Stromal cell of bone marrow (primary cell): ENCODE data around the gene LRG1.

Source experiments
- DNase-seq: peaks from one replicate; pipeline ENCODE4 v3.0.0-alpha.2; 2012; ENCODE audit warnings: low read depth

The LRG1 gene

GRCh38 chr19:4508698-4509097 is 31.1 kb downstream of the LRG1 start:
- no peak for DNase-seq

DNA sequence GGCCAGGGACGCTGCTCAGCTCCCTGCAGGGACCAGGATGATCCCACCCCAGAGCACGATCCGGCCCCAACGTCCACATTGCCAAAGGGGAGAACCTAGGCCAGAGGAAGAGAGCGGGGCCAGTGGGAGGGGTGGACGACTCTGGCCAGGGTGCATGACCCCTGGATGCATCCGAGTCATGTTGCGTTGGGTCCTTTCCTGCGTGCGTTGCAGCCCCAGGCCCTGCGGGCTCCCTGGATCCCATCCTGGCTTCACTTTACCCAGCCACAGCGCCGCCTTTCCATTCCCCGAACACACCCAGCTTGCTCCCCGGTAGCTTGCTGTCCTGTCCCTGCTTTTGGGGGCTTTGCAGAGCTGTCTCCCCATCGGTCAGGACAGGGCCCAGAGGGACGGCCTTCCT is 32.0 kb downstream of the LRG1 start:
- DNase-seq, result no peak

DNA sequence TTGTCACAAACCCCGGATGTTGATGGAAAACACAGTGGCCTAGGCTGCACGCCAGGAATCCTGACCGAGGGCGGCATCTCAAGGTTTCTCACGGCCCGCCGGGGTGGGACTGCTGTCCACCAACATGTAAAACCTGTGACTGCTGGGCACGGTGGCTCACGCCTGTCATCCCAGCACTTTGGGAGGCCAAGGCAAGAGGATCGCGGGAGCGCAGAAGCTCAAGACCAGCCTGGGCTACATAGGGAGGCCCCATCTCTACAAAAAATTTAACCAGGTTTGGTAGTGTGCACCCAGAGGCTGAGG is 32.7 kb downstream of the LRG1 start:
- DNase-seq, result no peak

DNA sequence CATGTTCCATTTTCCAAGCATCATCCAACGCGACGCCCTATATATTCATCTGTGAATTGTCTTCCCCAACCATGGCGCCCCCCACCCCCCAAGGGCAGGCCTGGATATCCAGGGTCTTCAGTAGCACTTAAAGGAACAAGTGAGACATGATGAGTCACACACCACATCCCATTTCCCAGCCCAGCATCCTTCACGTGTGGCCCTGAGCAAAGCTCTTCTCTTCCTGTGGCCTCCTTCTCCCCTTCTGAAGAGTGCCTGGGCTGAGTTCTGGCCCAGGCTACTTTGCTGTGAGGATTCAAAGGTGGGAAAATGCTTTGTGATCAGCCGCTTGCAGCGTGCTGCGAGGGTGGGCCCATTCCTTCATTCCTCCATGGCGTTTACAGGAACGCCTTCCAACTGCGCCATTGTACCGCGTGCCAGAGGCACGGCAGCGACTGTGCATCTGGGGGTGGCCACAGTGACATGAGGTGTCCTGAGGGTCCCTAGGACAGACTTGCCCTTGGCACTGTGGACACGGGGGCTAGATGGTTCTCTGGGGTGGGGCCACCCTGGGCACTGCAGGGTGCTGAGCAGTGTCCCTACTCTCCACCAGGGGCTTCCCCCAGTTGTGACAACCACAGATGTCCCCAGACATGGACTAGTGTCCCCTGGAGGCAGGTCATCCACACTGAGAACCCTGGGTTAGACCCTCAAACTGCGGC is 33.2 kb downstream of the LRG1 start:
- DNase-seq, result no peak

DNA sequence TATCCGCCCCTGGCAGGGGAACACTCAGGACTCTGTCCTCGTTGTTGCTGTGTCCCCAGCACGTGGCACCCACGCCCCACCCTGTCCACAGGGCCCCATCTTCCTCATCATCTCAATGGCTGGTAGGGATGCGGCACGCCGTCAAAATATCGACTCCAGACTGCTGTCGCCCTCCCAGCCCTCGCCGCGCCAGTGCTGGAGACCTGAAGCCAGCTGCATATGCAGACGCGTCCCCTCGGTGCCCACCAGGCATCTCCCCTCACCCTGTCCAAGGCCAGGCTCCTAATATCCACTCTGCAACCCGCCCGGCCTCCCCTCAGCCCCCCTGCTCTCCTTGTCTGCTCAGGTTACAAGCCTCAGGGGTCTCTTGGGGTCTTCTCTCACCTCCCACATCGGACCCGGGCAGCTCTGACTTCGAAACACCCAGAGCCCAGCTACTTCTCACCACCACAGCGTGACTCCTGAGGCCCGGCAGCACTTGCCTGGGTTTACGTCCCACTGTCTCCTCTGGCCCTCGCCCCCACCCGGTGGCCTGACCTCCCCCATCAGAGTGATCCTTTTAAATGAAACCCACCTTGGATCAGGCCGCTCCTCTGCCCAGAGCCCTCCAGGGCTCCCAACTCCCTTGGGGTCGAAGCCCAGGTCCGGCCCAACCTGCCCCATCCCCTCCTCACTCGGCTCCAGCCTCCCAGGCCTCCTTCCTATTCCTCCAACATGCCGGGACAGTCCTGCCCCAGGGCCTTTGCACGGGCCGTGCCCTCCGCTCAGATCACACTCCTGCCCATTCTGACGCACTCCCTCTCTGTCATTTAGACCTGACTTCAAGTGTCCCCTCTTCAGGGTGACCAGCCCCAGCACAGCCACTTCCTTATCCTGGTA is 34.0 kb downstream of the LRG1 start:
- no peak for DNase-seq

GRCh38 chr19:4504891-4505569 is 34.8 kb downstream of the LRG1 start:
- DNase-seq, result no peak

GRCh38 chr19:4504297-4504701 is 35.5 kb downstream of the LRG1 start:
- DNase-seq, result no peak

DNA sequence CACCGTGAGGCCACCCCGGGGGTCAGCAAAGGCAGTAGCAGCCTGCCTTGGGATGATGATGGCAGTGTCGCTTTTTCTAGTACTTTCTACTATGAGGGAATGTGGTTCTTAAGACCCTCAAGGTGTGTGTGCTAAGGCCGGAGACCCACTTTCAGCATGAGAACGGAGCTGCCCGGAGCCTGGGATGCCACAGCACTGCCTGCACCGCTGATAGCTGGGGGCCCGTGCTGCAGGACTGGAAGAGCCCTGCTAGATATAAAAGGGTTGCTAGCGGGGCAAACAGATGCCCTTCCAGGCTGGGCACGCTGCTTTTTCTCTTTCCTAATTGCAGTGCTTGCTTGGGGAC is 36.0 kb downstream of the LRG1 start:
- DNase-seq, result no peak

DNA sequence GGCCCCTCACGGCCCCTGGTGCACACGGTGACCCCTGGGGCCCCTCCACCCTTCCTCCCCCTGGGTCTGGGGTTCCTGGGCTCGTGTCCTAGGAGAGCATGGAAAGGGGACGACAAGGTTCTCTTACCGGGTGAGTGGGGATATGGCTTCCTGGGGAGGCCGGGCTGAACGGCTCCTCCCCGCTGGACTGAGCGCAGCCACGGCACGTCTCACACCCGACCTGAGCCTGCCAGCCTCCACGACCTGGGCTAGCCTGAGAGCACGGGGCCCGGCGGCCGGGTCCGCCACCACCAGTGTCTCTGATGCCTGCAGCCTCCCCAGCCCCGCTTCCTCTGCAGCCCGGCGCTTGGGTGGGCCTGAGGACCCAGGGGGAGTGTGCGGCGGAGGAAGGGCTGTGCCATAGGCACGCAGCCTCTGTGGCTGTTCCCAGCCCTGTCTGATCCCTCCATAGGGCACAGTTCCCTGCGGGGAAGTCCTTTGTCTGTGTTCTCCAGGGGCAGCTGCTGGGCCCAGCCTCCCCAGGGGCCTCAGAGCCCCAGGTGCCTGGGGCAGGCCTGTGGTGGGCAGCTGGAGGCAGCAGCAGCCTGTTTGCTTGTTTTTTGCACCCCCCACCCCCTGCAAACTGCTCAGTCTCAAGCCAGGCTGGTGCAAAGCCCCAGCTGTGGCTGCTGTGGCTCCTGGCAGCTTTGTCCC is 36.6 kb downstream of the LRG1 start:
- no peak for DNase-seq

DNA sequence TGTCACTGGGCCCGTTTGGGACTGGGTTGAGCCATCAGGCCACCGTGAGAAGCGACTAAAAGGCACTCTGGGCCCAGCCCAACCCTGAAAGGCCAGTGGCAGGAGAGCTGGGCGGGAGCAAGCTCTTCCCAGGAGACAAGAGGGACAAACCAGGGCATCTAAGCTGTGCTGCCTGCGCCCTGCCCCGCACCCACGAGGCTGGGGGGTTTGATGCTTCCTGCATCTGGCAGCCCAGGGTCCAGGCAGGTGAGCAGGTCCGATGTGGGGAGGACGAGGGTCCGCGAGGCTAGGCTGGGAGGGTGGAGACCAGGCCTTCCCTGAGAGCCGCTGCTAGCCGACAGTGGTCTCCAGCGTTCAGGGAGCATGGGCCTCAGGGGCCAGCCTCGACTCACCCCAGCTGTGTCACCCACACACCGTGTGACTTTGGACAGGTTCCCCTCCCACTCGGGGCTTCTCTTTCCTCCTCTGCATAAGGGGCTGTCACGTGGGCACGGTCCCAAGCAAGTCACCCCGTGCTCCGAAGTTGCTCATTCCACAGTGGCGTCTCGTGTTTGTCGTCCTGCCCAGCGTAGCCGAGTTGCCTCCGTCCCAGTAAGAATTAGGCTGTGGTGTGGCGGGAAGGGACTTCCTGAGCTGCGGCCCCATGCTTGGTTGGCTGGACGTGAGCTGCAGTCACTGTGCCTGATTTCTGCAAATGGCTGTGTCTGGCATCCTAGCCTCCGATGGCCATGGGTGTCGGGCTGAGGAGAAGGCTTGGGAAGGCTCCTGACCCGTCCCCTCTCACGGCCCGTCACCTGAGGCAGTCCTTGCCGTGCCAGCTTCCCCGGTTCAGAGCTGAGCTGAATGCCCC is 37.3 kb downstream of the LRG1 start:
- DNase-seq, result no peak

GRCh38 chr19:4501691-4502090 is 38.1 kb downstream of the LRG1 start:
- no peak for DNase-seq

DNA sequence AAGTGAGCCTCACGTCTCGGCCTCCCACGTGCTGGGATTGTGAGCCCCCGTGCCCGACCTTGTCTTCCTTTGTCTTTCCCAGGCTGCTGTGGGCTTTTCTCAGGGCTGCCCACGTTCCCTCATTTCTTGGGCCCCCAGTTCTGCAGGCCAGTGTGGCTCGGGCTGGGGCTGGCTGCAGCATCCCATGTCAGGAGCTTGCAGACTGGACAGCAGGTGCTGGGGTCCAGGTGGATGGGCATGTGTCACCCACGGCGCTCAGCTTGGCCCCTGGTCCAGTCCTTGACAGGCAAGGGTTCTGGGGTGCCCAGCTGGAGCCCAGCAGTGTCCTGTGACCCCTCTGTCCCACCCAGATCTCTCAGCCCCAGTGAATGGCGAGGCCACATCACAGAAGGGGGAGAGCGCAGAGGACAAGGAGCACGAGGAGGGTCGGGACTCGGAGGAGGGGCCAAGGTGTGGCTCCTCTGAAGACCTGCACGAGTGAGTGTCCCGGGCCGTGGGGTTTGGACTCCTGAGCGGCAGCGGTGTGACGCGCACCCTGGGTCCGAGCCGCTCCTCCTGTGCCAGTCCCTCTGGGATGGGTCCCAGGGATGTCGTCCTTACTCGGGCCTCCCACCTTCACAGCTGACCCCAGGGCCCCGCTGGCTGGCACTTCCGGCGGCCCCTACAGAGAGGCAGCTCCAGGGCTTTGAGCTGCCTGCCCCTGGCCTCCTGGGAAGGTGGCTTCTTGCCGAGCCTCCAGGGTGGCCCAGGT is 38.8 kb downstream of the LRG1 start:
- DNase-seq, result no peak

GRCh38 chr19:4499855-4500254 is 40.0 kb downstream of the LRG1 start:
- DNase-seq, result no peak

DNA sequence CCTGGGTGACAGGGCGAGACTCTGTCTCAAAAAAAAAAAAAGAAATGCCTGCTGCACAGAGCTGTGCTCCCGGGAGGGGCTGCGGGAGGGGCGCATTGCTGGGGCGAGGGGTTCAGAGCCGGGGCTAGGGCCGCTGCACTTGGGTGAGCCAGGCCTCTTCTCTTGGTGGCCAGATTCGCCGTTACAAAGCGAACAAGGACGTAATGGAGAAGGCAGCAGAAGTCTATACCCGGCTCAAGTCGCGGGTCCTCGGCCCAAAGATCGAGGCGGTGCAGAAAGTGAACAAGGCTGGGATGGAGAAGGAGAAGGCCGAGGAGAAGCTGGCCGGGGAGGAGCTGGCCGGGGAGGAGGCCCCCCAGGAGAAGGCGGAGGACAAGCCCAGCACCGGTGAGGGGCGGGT is 40.5 kb downstream of the LRG1 start:
- no peak for DNase-seq

DNA sequence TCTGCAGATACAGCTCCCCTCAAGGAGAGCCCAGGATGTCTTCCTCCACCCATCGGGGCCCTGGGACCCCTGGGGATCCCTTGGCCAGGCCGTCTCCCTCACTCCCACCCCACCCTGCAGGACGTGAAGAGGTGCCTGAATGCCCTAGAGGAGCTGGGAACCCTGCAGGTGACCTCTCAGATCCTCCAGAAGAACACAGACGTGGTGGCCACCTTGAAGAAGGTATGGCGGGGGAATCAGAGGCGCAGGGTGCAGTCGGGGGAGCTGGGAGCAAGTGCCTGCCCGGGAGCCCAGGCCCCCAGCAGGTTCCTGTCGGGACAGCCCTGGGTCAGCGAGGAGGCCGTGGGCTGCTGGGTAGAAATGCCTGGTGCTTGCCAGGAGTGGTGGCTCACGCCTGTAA is 41.1 kb downstream of the LRG1 start:
- DNase-seq, result no peak

- no peak for DNase-seq
Measured at GRCh38 chr19:4497770-4498389, 42.0 kb downstream of the LRG1 start.

DNA sequence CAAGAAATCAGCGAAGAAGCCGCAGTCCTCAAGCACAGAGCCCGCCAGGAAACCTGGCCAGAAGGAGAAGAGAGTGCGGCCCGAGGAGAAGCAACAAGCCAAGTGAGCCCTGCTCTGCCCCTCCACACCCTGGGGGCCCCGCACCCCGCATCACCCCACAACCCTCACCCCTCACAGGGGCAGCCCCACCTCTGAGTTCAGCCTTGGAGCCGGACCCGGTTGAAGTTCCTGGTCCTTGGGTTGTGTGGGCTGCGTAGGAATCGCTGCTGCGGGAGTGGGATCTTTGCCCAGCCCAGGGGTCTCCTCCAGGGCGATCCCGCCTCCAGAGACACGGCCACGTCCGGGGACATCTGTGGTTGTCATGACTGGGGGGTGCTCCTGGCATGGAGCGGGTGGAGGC is 43.5 kb downstream of the LRG1 start:
- no peak for DNase-seq

- DNase-seq, result no peak
Measured at GRCh38 chr19:4495471-4495870, 44.4 kb downstream of the LRG1 start.

DNA sequence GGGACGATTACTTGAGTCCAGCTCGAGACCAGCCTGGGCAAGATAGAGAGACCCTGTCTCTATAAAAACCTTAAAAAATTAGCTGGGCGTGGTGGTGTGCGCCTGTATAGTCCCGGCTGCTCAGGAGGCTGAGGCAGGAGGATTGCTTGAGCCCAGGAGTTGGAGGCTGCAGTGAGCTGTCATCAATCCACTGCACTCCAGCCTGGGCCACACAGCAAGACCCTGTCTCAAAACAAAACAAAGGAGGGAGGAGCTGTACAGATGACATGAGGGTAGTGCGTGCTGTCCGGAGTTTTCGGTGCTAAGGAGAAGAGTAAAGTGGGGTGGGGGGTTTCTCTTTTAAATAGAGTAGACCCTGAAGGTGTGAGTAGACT is 45.2 kb downstream of the LRG1 start:
- DNase-seq, result no peak

DNA sequence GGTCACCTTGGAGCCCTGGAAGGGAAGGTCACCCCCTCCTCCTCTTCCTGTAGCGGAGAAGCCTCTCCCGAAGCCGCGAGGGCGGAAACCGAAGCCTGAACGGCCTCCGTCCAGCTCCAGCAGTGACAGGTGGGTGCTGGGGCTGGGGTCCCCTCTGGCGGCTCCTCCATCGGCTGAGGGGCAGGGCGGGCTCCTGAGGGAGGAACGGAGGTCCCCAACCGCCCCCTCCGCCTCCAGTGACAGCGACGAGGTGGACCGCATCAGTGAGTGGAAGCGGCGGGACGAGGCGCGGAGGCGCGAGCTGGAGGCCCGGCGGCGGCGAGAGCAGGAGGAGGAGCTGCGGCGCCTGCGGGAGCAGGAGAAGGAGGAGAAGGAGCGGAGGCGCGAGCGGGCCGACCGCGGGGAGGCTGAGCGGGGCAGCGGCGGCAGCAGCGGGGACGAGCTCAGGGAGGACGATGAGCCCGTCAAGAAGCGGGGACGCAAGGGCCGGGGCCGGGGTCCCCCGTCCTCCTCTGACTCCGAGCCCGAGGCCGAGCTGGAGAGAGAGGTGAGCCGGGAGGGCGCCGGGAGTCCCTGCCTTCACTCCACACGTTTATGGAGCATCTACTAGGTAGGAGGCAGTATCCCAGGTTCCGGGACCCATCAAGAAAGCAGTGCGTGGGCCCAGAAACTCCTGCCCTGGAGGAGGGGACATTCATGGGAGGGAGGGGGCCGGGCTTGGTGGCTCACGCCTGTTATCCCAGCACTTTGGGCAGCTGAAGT is 45.7 kb downstream of the LRG1 start:
- DNase-seq, result no peak
